B cell (primary cell): ENCODE measurements around the gene TGFBR3. TPM values are rescaled to one million over a fixed set of nuclear protein-coding genes. Genes with fewer than 3 reads are reported as not detected.

ENCODE experiments used
- ATAC-seq: fragments of 200-7000 bp; cut with Tn5 transposase; one replicate; pipeline ENCODE4 v1.10.0; 2021; ENCODE audit warnings: low read depth, mild to moderate bottlenecking, moderate number of reproducible peaks, moderate library complexity
- CTCF ChIA-PET: fragments of 350-600 bp; sonication (Branson Sonifier 250); formaldehyde crosslinking; loops from one replicate; lab custom pipeline; 2021; ENCODE audit warnings: antibody characterized with exemption, inconsistent platforms; lab: Charles Lee
- POLR2A ChIA-PET: fragments of 350-600 bp; sonication (Branson Sonifier 250); formaldehyde crosslinking; loops from one replicate; lab custom pipeline; 2021; ENCODE audit warnings: antibody characterized with exemption; lab: Charles Lee
- DNase-seq: peaks from one replicate; pipeline ENCODE4 v3.0.0; 2013
- H2AFZ ChIP-seq: 2 replicates; pipeline ENCODE4 v1.6.1; 2012; ENCODE audit warnings: mild to moderate bottlenecking, low read depth, low read length; ENCODE audit not compliant: insufficient read depth, poor library complexity, severe bottlenecking
- H3K27ac ChIP-seq, 2 donors: 1 replicate in 1 of 2; 2 replicates in 1 of 2; pipeline ENCODE4 v1.5.1; 2012 to 2013; ENCODE audit warnings: low read length in 2 of 2, mild to moderate bottlenecking in 2 of 2, moderate library complexity in 1 of 2
- H3K27me3 ChIP-seq, 4 experiments: fragments of 200-600 bp in 1 of 4; sonication (generic) in 1 of 4; replicated peaks in 1 of 4; 1 replicate in 2 of 4; 2 replicates in 2 of 4; pipeline versions ENCODE4 v1.6.1 to v1.7.0; 2013 to 2016; ENCODE audit warnings: low read length in 3 of 4, mild to moderate bottlenecking in 2 of 4, mixed read lengths in 1 of 4, moderate library complexity in 1 of 4; ENCODE audit not compliant: insufficient read depth in 4 of 4, control insufficient read depth in 3 of 4; ENCODE audit errors: control extremely low read depth in 1 of 4
- H3K36me3 ChIP-seq, 2 experiments: replicated peaks in 1 of 2; 1 replicate in 1 of 2; 2 replicates in 1 of 2; pipeline versions ENCODE4 v1.6.1 to v1.7.1; 2013; ENCODE audit warnings: low read length in 1 of 2; ENCODE audit not compliant: insufficient read depth in 2 of 2, control insufficient read depth in 1 of 2; ENCODE audit errors: control extremely low read depth in 1 of 2, extremely low read depth in 1 of 2
- H3K4me1 ChIP-seq, 2 donors: fragments of 200-600 bp in 1 of 2; sonication (generic) in 1 of 2; 1 replicate in 1 of 2; 2 replicates in 1 of 2; pipeline versions ENCODE4 v1.5.1 to v1.6.1; 2013 to 2017; ENCODE audit warnings: low read length in 2 of 2; ENCODE audit not compliant: control insufficient read depth in 2 of 2, insufficient read depth in 2 of 2
- H3K4me2 ChIP-seq: replicated peaks from 2 replicates; pipeline ENCODE3; 2012; ENCODE audit warnings: mild to moderate bottlenecking, low read depth, low read length; ENCODE audit not compliant: poor library complexity, severe bottlenecking
- H3K4me3 ChIP-seq, 5 experiments: fragments of 200-600 bp in 1 of 5; sonication (generic) in 1 of 5; 1 replicate in 3 of 5; 2 replicates in 2 of 5; pipeline versions ENCODE4 v1.5.1 to v1.7.0; 2011 to 2016; ENCODE audit warnings: low read length in 4 of 5, mild to moderate bottlenecking in 4 of 5, low read depth in 2 of 5, control low read depth in 1 of 5, moderate library complexity in 1 of 5; ENCODE audit not compliant: insufficient read depth in 1 of 5; ENCODE audit errors: control extremely low read depth in 1 of 5, extremely low read depth in 1 of 5
- H3K79me2 ChIP-seq: fragments of 200-600 bp; sonication (generic); one replicate; pipeline ENCODE4 v1.6.0; 2016; ENCODE audit warnings: low read length; ENCODE audit not compliant: control insufficient read depth, insufficient read depth
- H3K9ac ChIP-seq: fragments of 200-600 bp; sonication (generic); 2 replicates; pipeline ENCODE4 v1.6.1; 2017; ENCODE audit warnings: mild to moderate bottlenecking, low read length, moderate library complexity
- H3K9me3 ChIP-seq, 3 donors: one replicate each; pipeline versions ENCODE4 v1.6.1 to v1.7.1; 2013; ENCODE audit warnings: low read length in 2 of 3; ENCODE audit not compliant: control insufficient read depth in 2 of 3, insufficient read depth in 1 of 3; ENCODE audit errors: control extremely low read depth in 1 of 3
- H4K20me1 ChIP-seq: 2 replicates; pipeline ENCODE4 v1.6.0; 2012; ENCODE audit warnings: mild to moderate bottlenecking, low read length; ENCODE audit not compliant: insufficient read depth, control insufficient read depth, poor library complexity, severe bottlenecking
- H3K27ac Mint-ChIP-seq: one replicate; pipeline ENCODE4 v1.8.0; 2021; ENCODE audit warnings: mixed read lengths
- H3K27me3 Mint-ChIP-seq: one replicate; pipeline ENCODE4 v1.8.0; 2021; ENCODE audit warnings: mixed read lengths
- H3K4me1 Mint-ChIP-seq: one replicate; pipeline ENCODE4 v1.8.0; 2021; ENCODE audit warnings: mixed read lengths
- H3K4me3 Mint-ChIP-seq: one replicate; pipeline ENCODE4 v1.8.0; 2021; ENCODE audit warnings: mixed read lengths
- H3K9me3 Mint-ChIP-seq: one replicate; pipeline ENCODE4 v1.8.0; 2022; ENCODE audit warnings: mixed read lengths; ENCODE audit not compliant: insufficient read depth
- CTCF ChIP-seq: fragments of 200-600 bp; IDR thresholded peaks from one replicate; pipeline ENCODE4 v1.8.0; 2022; ENCODE audit warnings: antibody characterized with exemption, mild to moderate bottlenecking
- EZH2 ChIP-seq: IDR thresholded peaks from 2 replicates; pipeline ENCODE4 v1.6.1; 2012; ENCODE audit warnings: borderline replicate concordance, low read depth, mild to moderate bottlenecking, moderate library complexity, low read length; ENCODE audit not compliant: insufficient read depth, poor library complexity, severe bottlenecking
- WGBS: methylation state at CpG from one replicate; pipeline ENCODE4 v1.1.5; 2013; ENCODE audit warnings: missing lambda C conversion rate; ENCODE audit not compliant: insufficient coverage; 5-methylcytosine and 5-hydroxymethylcytosine counted together
- intact Hi-C: fragments of 100-400 bp; cut with micrococcal nuclease; formaldehyde crosslinking; loops from one replicate; pipeline ENCODE4 v1.10.0; 2022
- polyA plus RNA-seq: library from polyadenylated mRNA; depleted of rRNA; stranded (reverse); fragments of >200 nt; gene quantifications from 2 replicates; pipeline ENCODE4 v1.2.3, GENCODE V29; 2012
- total RNA-seq, 2 donors: library from RNA; stranded (reverse); fragments of 120-200 nt in 1 of 2; gene quantifications; 1 replicate in 1 of 2; 2 replicates in 1 of 2; pipeline versions ENCODE4 v1.2.3 to v1.2.4, GENCODE V29; 2013 to 2022

The TGFBR3 gene
- total and polyA plus RNA-seq, 2 donors (not counting 1 experiment from before 2014, with no cell fraction given): 0.10 to 0.12 TPM

- H3K4me3 Mint-ChIP-seq: no peak overlapping the region
- ATAC-seq (no peak), DNase-seq (no peak)
- intact Hi-C loops: no loop called here
- Histone ChIP-seq H3K27ac (no peak overlapping the region), H2AFZ (no peak overlapping the region), H3K27me3 (peaks cover 0 to 2% (median under 1%) of the 10 kb centered on the region in 4 experiments), H3K9ac (no peak overlapping the region), H3K4me3 (no peak overlapping the region), H4K20me1 (no peaks in the 10 kb centered on the region), H3K4me2 (no peak overlapping the region), H3K36me3 (no peaks in the 10 kb centered on the region), H3K79me2 (no peaks in the 10 kb centered on the region), H3K9me3 (peaks cover 0 to under 1% (median 0%) of the 10 kb centered on the region in 3 donors), H3K4me1 (no peaks in the 10 kb centered on the region)
- CTCF ChIA-PET: no interaction called here
- H3K9me3 Mint-ChIP-seq: no peaks in the 10 kb centered on the region
- H3K27ac Mint-ChIP-seq: no peak overlapping the region
- TF ChIP-seq CTCF: no peak
- TF ChIP-seq EZH2: no peak
- 89% methylated on average over 4 of the region's 7 CpGs for WGBS
- no peaks in the 10 kb centered on the region for H3K4me1 Mint-ChIP-seq
- peaks cover 7% of the 10 kb centered on the region for H3K27me3 Mint-ChIP-seq
- POLR2A ChIA-PET: no interaction called here
These were observed 159.8 kb downstream of the TGFBR3 start for GRCh38 chr1:91725989-91726721.

- no peak overlapping the region for H3K9ac ChIP-seq
- no peaks in the 10 kb centered on the region for H3K79me2 ChIP-seq
- Mint-ChIP-seq H3K4me1 (no peaks in the 10 kb centered on the region), H3K27me3 (peaks cover 6% of the 10 kb centered on the region), H3K4me3 (no peak overlapping the region), H3K9me3 (no peaks in the 10 kb centered on the region), H3K27ac (no peak overlapping the region)
- no peaks in the 10 kb centered on the region for H3K36me3 ChIP-seq
- ATAC-seq (no peak), DNase-seq (no peak)
- ChIA-PET CTCF (no interaction called here), POLR2A (no interaction called here)
- no peak overlapping the region for H2AFZ ChIP-seq
- no peaks in the 10 kb centered on the region for H4K20me1 ChIP-seq
- H3K4me2 ChIP-seq: no peak overlapping the region
- H3K9me3 ChIP-seq: no peaks in the 10 kb centered on the region
- H3K4me1 ChIP-seq: no peaks in the 10 kb centered on the region
- no peak overlapping the region for H3K27ac ChIP-seq
- H3K27me3 ChIP-seq: no peaks in the 10 kb centered on the region
- no peak for TF ChIP-seq CTCF
- TF ChIP-seq EZH2: no peak
- WGBS: no CpG with 5 or more reads among the region's 1 CpG
- no peak overlapping the region for H3K4me3 ChIP-seq
- intact Hi-C loops: no loop called here
These were observed 160.3 kb downstream of the TGFBR3 start for GRCh38 chr1:91725618-91725988.
